Effector memory CD4-positive, alpha-beta T cell (primary cell): Measurements from ENCODE around the gene RNASE7.

Experiments used
- DNase-seq, 3 donors: peaks; one replicate each; pipeline ENCODE4 v3.0.0-alpha.2; 2020
- H3K27ac ChIP-seq: 2 replicates; pipeline ENCODE4 v1.7.0; 2013; ENCODE audit warnings: mild to moderate bottlenecking, low read length, moderate library complexity; ENCODE audit not compliant: insufficient read depth, poor library complexity, severe bottlenecking
- H3K27me3 ChIP-seq: replicated peaks from 2 replicates; pipeline ENCODE4 v1.7.0; 2013; ENCODE audit warnings: mild to moderate bottlenecking, low read length; ENCODE audit not compliant: insufficient read depth, control insufficient read depth, poor library complexity, severe bottlenecking
- H3K36me3 ChIP-seq: 2 replicates; pipeline ENCODE4 v1.7.0; 2013; ENCODE audit warnings: mild to moderate bottlenecking, low read length, moderate library complexity; ENCODE audit not compliant: control insufficient read depth, insufficient read depth
- H3K4me1 ChIP-seq: 2 replicates; pipeline ENCODE4 v1.7.0; 2013; ENCODE audit warnings: low read length, mild to moderate bottlenecking; ENCODE audit not compliant: control insufficient read depth, insufficient read depth, poor library complexity, severe bottlenecking
- H3K4me3 ChIP-seq: 2 replicates; pipeline ENCODE4 v1.7.0; 2013; ENCODE audit warnings: low read length, low read depth, mild to moderate bottlenecking; ENCODE audit not compliant: insufficient read depth, poor library complexity, severe bottlenecking
- H3K9me3 ChIP-seq: 2 replicates; pipeline ENCODE4 v1.7.0; 2013; ENCODE audit warnings: mild to moderate bottlenecking, low read length, moderate library complexity; ENCODE audit not compliant: control insufficient read depth

Gene RNASE7

DNA sequence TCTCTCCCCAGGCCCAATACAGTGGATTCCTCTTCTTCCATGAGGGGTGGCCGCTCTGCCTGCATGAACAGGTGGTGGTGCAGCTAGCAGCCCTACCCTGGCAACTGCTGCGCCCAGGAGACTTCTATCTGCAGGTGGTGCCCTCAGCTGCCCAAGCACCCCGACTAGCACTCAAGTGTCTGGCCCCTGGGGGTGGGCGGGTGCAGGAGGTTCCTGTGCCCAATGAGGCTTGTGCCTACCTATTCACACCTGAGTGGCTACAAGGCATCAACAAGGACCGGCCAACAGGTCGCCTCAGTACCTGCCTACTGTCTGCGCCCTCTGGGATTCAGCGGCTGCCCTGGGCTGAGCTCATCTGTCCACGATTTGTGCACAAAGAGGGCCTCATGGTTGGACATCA, 31.8 kb downstream of the RNASE7 start:
- DNase-seq, result no peak
- H3K27ac ChIP-seq, result no peak overlapping the region
- no peaks in the 10 kb centered on the region for H3K9me3 ChIP-seq
- H3K4me1 ChIP-seq, result peaks cover 28% of the 10 kb centered on the region
- peaks cover 29% of the 10 kb centered on the region for H3K27me3 ChIP-seq
- no peaks in the 10 kb centered on the region for H3K36me3 ChIP-seq
- no peak overlapping the region for H3K4me3 ChIP-seq

DNA sequence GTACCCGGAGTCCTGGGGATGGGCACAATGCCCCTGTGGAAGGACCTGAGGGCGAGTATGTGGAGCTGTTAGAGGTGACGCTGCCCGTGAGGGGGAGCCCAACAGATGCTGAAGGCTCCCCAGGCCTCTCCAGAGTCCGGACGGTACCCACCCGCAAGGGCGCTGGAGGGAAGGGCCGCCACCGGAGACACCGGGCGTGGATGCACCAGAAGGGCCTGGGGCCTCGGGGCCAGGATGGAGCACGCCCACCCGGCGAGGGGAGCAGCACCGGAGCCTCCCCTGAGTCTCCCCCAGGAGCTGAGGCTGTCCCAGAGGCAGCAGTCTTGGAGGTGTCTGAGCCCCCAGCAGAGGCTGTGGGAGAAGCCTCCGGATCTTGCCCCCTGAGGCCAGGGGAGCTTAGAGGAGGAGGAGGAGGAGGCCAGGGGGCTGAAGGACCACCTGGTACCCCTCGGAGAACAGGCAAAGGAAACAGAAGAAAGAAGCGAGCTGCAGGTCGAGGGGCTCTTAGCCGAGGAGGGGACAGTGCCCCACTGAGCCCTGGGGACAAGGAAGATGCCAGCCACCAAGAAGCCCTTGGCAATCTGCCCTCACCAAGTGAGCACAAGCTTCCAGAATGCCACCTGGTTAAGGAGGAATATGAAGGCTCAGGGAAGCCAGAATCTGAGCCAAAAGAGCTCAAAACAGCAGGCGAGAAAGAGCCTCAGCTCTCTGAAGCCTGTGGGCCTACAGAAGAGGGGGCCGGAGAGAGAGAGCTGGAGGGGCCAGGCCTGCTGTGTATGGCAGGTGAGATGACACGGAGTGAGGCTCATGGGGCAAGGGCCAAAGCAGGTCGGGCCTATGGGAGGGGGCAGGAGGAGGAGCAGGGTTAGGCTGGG, 32.5 kb downstream of the RNASE7 start:
- Histone ChIP-seq H3K27ac (no peak overlapping the region), H3K9me3 (no peaks in the 10 kb centered on the region), H3K4me1 (peaks cover 21% of the 10 kb centered on the region), H3K4me3 (no peak overlapping the region), H3K36me3 (no peaks in the 10 kb centered on the region), H3K27me3 (peaks cover 22% of the 10 kb centered on the region)
- DNase-seq, result no peak

DNA sequence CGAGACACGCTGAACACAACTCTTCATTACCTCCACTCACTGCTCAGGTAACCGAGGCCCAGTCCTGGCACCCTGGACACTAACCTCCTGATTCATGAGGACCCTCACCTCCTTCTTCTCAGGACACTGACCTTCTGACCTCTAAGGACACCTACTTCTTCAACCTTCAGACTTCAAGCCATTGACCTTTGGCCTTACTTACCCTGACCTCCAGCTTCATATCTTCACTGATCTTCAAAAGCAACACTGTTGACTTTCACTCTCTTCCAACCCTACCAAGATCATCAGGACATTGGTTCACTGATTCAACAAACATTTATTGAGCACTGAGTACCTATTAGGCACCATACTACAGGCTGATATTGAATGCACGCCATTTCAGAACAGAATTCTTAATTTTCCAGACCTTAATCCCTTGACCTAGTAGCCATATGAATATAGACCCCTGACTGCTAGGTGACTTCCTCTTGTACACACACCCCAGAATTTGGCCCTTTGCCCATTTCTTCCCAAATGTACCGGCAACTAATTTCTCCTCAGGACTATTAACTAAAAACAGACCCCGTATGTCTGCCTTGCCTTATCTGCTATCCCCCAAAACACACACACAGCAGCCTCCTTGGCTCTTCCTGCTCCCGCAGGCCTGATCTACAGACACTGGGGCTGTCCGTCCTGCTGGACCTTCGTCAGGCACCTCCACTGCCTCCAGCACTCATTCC, 33.7 kb downstream of the RNASE7 start:
- Histone ChIP-seq H3K27ac (no peak overlapping the region), H3K4me1 (peaks cover 11% of the 10 kb centered on the region), H3K27me3 (peaks cover 12% of the 10 kb centered on the region), H3K4me3 (no peak overlapping the region), H3K9me3 (no peaks in the 10 kb centered on the region), H3K36me3 (no peaks in the 10 kb centered on the region)
- DNase-seq, result no peak

GRCh38 chr14:21077672-21078071, 35.5 kb downstream of the RNASE7 start:
- Histone ChIP-seq H3K4me1 (no peaks in the 10 kb centered on the region), H3K27me3 (no peaks in the 10 kb centered on the region), H3K27ac (no peak overlapping the region), H3K9me3 (no peaks in the 10 kb centered on the region), H3K36me3 (no peaks in the 10 kb centered on the region), H3K4me3 (no peak overlapping the region)
- DNase-seq, result no peak

DNA sequence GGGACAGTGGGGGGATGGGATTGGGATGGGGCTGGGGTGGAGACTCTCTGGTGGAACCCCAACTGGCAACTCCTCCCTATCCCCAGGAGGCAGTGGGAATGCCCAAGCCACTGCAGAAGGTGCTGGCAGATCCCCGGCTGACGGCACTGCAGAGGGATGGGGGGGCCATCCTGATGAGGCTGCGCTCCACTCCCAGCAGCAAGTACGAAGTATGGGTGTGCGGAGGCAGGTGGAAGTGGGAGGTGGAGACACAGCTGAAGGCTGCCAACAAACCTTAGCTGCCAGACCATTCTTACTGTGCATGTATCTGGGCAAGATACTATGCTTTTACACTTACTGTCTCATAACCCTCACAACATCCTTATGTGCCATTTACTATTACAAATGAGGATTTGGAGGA, 36.1 kb downstream of the RNASE7 start:
- Histone ChIP-seq H3K27ac (no peak overlapping the region), H3K4me1 (no peaks in the 10 kb centered on the region), H3K9me3 (no peaks in the 10 kb centered on the region), H3K4me3 (no peak overlapping the region), H3K27me3 (no peaks in the 10 kb centered on the region), H3K36me3 (no peaks in the 10 kb centered on the region)
- DNase-seq, result no peak

GRCh38 chr14:21078726-21079125, 36.6 kb downstream of the RNASE7 start:
- no peaks in the 10 kb centered on the region for H3K9me3 ChIP-seq
- no peaks in the 10 kb centered on the region for H3K4me1 ChIP-seq
- H3K36me3 ChIP-seq, result no peaks in the 10 kb centered on the region
- H3K27ac ChIP-seq, result no peak overlapping the region
- no peak overlapping the region for H3K4me3 ChIP-seq
- no peak for DNase-seq
- H3K27me3 ChIP-seq, result no peaks in the 10 kb centered on the region

DNA sequence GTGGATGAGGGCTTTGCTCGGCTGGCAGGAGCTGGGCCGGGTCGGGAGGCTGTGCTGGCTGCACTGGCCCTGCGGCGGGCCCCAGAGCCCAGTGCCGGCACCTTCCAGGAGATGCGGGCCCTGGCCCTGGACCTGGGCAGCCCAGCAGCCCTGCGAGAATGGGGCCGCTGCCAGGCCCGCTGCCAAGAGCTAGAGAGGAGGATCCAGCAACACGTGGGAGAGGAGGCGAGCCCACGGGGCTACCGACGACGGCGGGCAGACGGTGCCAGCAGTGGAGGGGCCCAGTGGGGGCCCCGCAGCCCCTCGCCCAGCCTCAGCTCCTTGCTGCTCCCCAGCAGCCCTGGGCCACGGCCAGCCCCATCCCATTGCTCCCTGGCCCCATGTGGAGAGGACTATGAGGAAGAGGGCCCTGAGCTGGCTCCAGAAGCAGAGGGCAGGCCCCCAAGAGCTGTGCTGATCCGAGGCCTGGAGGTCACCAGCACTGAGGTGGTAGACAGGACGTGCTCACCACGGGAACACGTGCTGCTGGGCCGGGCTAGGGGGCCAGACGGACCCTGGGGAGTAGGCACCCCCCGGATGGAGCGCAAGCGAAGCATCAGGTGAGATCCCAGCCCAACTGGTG, 39.5 kb downstream of the RNASE7 start:
- Histone ChIP-seq H3K4me1 (no peaks in the 10 kb centered on the region), H3K9me3 (no peaks in the 10 kb centered on the region), H3K36me3 (no peaks in the 10 kb centered on the region), H3K27ac (no peak overlapping the region), H3K27me3 (no peaks in the 10 kb centered on the region), H3K4me3 (no peak overlapping the region)
- DNase-seq, result no peak

- H3K36me3 ChIP-seq, result no peaks in the 10 kb centered on the region
- H3K4me3 ChIP-seq, result no peak overlapping the region
- no peak overlapping the region for H3K27ac ChIP-seq
- DNase-seq, result no peak
- H3K27me3 ChIP-seq, result no peaks in the 10 kb centered on the region
- peaks cover 12% of the 10 kb centered on the region for H3K4me1 ChIP-seq
- H3K9me3 ChIP-seq, result no peaks in the 10 kb centered on the region
These were observed 41.6 kb downstream of the RNASE7 start for GRCh38 chr14:21083565-21084325.

GRCh38 chr14:21084396-21084795, 42.2 kb downstream of the RNASE7 start:
- Histone ChIP-seq H3K4me3 (no peak overlapping the region), H3K4me1 (peaks cover 12% of the 10 kb centered on the region), H3K27me3 (no peaks in the 10 kb centered on the region), H3K9me3 (no peaks in the 10 kb centered on the region), H3K27ac (no peak overlapping the region), H3K36me3 (no peaks in the 10 kb centered on the region)
- no peak for DNase-seq
